Calu3 (cell line): ENCODE results near the gene NT5DC3. TPM values are rescaled to one million over a fixed set of nuclear protein-coding genes. Genes with fewer than 3 reads are reported as not detected.

Experiments
- BruUV-seq: library from RNA; stranded (reverse); fragments of 400-500 nt; replicated peaks from 2 replicates; lab custom pipeline; 2021; lab: Mats Ljungman, UMichigan
- CTCF ChIA-PET: fragments of 300-600 bp; sonication (Branson Sonifier 250); formaldehyde crosslinking; loops from one replicate; lab custom pipeline; 2022; ENCODE audit warnings: antibody characterized with exemption; lab: Charles Lee
- DNase-seq: peaks from one replicate; pipeline ENCODE4 v3.0.0; 2022
- H3K27ac Mint-ChIP-seq: one replicate; pipeline ENCODE4 v1.8.0; 2022; ENCODE audit warnings: mixed read lengths; ENCODE audit not compliant: unreplicated experiment
- H3K27me3 Mint-ChIP-seq: one replicate; pipeline ENCODE4 v1.8.0; 2022; ENCODE audit warnings: mixed read lengths; ENCODE audit not compliant: unreplicated experiment
- H3K36me3 Mint-ChIP-seq: one replicate; pipeline ENCODE4 v1.8.0; 2022; ENCODE audit warnings: mild to moderate bottlenecking, moderate library complexity, mixed read lengths; ENCODE audit not compliant: insufficient read depth, unreplicated experiment
- H3K4me1 Mint-ChIP-seq: one replicate; pipeline ENCODE4 v1.8.0; 2022; ENCODE audit warnings: mild to moderate bottlenecking, low read depth, mixed read lengths; ENCODE audit not compliant: unreplicated experiment
- H3K4me3 Mint-ChIP-seq: one replicate; pipeline ENCODE4 v1.8.0; 2022; ENCODE audit warnings: mild to moderate bottlenecking, low read depth, moderate library complexity, mixed read lengths; ENCODE audit not compliant: unreplicated experiment
- H3K9me3 Mint-ChIP-seq: one replicate; pipeline ENCODE4 v1.8.0; 2022; ENCODE audit warnings: low read depth, mixed read lengths; ENCODE audit not compliant: unreplicated experiment
- CTCF ChIP-seq: fragments of 200-600 bp; IDR thresholded peaks from one replicate; pipeline ENCODE4 v1.8.0; 2022; ENCODE audit warnings: antibody characterized with exemption; ENCODE audit not compliant: unreplicated experiment
- intact Hi-C: fragments of 100-400 bp; cut with micrococcal nuclease; formaldehyde crosslinking; loops from one replicate; pipeline ENCODE4 v1.10.0; 2022; ENCODE audit not compliant: unreplicated experiment
- total RNA-seq: library from RNA; stranded (reverse); gene quantifications from 2 replicates; pipeline ENCODE4 v1.2.3, GENCODE V29; 2022

Gene NT5DC3
- total RNA-seq, 1 experiment from 2014 or later = 24.0 TPM

DNA sequence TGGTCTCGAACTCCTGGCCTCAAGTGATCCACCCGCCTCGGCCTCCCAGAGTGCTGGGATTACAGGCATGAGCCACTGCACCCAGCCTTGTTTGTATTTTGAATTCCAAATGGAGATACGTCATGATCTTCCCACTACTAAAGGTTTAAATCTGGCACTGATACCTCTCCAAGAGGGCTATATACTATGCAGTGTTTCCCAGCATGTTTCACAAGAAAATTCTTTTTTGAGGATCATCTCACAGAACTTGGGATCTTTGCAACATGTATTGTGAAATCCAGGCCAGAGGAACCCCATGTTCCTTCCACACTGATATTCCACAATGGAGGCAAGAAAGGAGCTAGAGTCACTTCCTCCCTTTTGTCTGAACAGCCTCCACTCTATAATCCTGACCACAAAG lies 112.7 kb downstream of the NT5DC3 start:
- DNase-seq = no peak
- peaks cover 7% of the 10 kb centered on the region for H3K27me3 Mint-ChIP-seq
- intact Hi-C loops = no loop called here
- no peak overlapping the region for H3K4me3 Mint-ChIP-seq
- no peak for TF ChIP-seq CTCF
- no peaks in the 10 kb centered on the region for H3K4me1 Mint-ChIP-seq
- no peaks in the 10 kb centered on the region for H3K9me3 Mint-ChIP-seq
- H3K27ac Mint-ChIP-seq = no peak overlapping the region
- H3K36me3 Mint-ChIP-seq = no peaks in the 10 kb centered on the region
- BruUV-seq = no TSS peak
- CTCF ChIA-PET = no interaction called here

GRCh38 chr12:103727638-103728037 lies 113.4 kb downstream of the NT5DC3 start:
- CTCF ChIA-PET = no interaction called here
- no TSS peak for BruUV-seq
- no peak for TF ChIP-seq CTCF
- Mint-ChIP-seq H3K27me3 (no peaks in the 10 kb centered on the region), H3K4me1 (no peaks in the 10 kb centered on the region), H3K4me3 (no peak overlapping the region), H3K9me3 (no peaks in the 10 kb centered on the region), H3K27ac (no peak overlapping the region), H3K36me3 (no peaks in the 10 kb centered on the region)
- DNase-seq = no peak
- intact Hi-C loops = no loop called here

DNA sequence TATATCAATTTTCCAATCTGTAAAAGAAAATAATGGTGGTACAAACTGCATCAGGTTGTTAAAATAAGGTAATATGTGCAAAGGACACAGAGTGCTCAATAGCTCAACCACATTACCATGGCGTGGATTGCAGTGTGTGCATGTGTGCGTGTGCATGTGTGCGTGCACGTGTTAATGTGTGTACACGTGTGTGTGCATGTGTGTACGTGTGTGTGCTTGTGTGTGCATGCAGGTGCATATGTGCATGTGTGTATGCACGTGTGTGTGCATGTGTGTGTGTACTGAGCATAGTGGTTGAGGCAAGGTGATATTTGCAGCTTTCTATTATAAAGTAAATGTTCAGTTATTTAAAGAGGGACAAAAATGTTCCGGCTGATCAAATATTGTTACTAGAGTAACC lies 115.6 kb downstream of the NT5DC3 start:
- no peak for DNase-seq
- H3K27me3 Mint-ChIP-seq = no peaks in the 10 kb centered on the region
- no peak for TF ChIP-seq CTCF
- CTCF ChIA-PET = no interaction called here
- H3K4me3 Mint-ChIP-seq = no peak overlapping the region
- intact Hi-C loops = no loop called here
- BruUV-seq = no TSS peak
- H3K27ac Mint-ChIP-seq = no peak overlapping the region
- H3K9me3 Mint-ChIP-seq = no peaks in the 10 kb centered on the region
- no peaks in the 10 kb centered on the region for H3K4me1 Mint-ChIP-seq
- H3K36me3 Mint-ChIP-seq = no peaks in the 10 kb centered on the region

Other genes starting within 250 kb of the NT5DC3 start
- gene HSP90B1, start 89.2 kb upstream of the NT5DC3 start, total RNA-seq = 1,299 and 1,328 TPM in 2 replicates
- gene TDG, start 124.6 kb upstream of the NT5DC3 start, total RNA-seq = 33.5 and 35.3 TPM in 2 replicates
- not detected in 2 replicates for gene GLT8D2, start 209.0 kb upstream of the NT5DC3 start, total RNA-seq
- gene HCFC2, start 223.3 kb upstream of the NT5DC3 start, total RNA-seq = 7.8 and 9.4 TPM in 2 replicates